GM18499 (cell line): Measurements from ENCODE around the gene DNAH7.
"Not testable (repeated sequence)": the region's sequence is repeated elsewhere in the genome, so short reads cannot be mapped to it uniquely, and the experiment has no call there.

ENCODE experiments used
- ATAC-seq: cut with Tn5 transposase; IDR thresholded peaks from one replicate; pipeline ENCODE4 v1.9.1; 2021; ENCODE audit warnings: moderate number of reproducible peaks; ENCODE audit not compliant: insufficient read depth, unreplicated experiment

Gene DNAH7

DNA sequence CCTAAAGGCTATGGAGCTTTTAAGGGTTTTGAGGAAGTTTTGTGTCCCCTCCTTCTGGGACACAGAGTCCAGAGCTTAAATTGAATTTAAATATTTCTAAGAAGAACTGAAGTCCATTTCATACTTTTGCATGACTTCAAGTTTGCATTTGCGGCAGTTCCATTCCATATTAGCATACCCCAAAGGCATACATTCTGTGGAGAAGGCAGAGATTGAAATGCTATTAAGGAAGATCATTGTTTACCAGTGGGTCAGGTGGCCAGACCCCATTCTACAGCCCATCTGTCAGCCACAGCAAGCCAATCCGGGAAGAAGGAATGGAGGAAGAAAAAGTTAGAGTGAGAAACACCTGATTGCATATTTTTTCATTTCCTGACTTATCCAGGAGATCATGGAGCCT, 75.0 kb downstream of the DNAH7 start:
- ATAC-seq, result no peak

DNA sequence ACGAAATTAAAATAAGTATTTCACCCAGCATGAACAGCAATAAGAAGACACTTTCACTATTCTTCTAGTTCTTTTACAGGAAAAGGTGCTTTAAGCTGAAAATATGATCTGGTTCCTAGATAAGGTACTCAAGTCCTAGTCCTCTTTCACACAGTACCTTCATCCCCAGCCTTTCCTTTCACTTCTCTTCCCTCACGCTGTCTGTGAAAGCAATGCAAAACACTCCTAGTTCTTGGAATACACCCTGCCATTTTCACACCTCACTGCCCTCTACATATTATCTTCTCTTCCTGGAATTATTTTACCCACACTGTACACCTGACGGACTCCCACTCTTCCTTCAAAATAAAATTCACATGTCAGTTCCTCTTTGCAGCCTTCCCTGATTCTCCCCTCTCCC, 82.9 kb downstream of the DNAH7 start:
- no peak for ATAC-seq

DNA sequence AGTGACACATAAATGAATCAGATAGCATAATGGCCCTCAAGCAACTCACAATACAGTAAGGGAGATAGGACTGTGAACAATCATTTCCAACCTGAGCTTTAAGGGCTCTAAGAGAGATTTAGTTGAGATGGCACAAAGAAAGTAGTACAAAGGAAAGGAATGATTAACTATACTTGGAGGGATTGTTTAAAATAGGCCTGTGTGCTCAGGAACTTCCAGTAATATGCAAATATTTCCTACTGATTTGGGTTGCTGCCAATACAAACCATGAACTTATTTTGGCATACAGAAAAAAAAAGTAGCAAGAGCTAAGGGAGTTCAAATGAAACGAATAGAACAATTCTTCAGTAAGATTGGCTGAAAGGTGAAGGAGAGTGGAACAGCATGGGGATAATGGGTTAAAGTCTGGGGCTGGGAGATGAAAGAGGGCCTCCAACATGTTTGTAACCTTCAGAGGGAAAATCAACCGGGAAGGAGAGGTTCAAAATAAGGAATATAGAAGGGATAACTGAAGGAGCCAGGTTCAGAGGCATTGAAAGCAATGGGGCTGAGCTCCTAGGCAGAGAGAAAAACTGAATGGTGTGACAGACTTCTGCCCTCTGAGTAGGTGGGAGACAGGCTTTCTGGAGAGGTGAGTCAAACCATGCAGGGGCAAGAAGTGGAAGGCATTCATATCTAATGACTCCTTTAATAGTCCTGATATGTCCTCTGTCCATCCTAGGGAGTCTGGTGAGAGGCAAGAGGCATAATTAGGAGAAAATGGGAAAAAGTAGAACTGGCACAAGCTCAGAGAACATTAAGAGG, 83.5 kb downstream of the DNAH7 start:
- ATAC-seq, result no peak

DNA sequence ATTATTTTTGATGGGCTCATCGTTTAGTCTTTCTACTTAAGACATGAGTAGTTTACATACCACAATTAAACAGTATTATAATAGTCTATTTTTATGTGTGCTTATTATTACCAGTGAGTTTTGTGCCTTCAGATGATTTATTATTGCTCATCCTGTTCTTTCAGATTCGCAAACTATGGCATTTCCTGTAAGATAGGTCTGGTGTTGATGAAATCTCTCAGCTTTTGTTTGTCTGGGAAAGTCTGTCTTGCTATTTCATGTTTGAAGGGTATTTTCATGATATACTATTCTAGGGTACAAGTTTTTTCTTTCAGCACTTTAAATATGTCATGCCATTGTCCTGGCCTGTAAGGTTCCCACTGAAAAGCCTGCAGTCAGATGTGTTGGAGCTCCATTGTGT, 101.3 kb downstream of the DNAH7 start:
- ATAC-seq, result no peak

DNA sequence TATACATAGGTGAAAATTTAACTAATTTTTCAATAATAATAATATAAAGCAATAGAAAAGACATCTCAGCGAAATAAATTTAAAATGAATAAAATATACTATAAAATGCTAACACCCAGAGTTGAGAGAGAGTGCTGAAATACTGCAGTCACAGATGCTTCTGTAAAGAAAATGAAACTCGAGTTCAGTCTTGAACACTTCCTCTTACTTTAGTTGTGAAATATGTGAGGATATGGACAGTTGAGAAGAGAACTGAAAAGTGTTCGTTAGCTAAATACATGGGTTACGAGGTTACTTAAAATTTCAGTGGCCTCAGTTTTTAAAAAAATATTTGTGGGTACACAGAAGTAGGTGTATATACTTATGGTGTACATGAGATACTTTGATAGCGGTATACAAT, 106.8 kb downstream of the DNAH7 start:
- peak; percentile 99 for ATAC-seq

DNA sequence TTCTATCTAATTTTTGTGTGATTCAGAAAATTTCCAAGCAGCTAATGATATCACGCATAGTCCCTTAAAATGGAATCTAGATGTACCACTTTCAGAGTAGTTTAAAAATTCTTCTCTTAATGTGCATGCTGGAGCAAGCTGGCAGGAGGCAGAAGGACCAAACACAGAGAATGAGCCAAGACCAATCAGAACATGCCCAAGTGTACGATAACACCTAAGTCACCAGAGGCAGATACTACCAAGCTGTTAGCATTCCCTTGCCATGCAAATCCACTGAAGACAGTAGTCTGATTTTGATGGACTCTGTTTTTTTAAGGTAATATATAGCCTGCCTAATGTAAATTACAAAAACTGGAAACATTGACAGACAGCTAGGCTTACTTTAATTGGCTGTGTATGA, 109.3 kb downstream of the DNAH7 start:
- no peak for ATAC-seq

DNA sequence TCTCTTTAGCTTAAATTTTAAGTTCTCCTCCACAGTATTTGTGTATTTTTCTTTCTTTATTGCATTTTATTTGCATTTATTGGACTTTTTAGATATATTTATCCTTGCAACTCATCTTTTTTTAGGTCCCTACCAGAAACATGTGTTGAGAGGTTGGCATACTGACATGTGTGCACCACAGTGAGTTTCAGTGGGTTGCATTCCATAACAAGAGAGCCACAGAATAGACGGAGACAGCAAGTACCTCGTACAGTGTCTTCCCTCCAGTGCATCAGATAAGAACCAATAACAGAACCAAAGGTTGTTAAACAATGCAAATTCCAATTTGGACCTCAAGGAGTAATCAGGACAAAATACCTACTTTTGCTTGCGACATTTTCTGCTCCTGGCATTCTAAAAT, 111.9 kb downstream of the DNAH7 start:
- ATAC-seq, result no peak

DNA sequence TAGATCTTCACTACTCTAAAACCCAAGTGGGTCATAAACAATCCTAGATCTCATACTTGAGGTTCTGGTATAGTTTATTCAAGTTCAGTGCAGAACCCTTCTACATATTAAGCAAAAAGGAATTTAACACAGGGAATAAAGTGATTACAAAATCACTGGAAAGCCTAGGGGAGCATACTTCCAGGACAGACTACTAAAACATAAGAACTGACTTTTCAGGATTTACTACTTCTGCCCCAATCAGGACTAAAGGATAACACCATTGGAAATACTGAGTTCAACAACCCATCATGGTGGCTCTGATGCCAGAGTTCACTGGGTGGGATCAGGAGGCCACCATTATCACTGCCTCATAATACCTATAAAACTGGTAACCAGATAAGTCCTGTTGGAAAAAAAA, 123.6 kb downstream of the DNAH7 start:
- no peak for ATAC-seq

DNA sequence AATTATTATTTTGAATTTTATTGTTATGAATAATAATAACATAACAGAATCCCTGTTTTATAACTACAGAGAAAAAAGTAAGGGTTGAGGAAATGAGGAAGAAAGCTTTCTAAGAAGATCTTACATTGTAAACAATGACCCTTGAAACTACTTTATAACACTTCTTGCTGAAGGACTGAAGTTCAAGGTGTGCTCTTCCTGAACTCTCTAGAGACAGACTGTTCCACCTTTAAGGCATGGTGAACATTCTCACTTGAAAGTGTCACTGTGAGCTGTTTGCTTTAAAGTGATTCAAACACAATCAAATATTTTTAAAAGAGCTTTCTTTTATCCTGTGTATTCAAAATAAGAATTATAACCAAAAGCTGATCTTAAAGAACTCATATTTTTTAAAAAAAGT, 131.5 kb downstream of the DNAH7 start:
- ATAC-seq, result no peak

DNA sequence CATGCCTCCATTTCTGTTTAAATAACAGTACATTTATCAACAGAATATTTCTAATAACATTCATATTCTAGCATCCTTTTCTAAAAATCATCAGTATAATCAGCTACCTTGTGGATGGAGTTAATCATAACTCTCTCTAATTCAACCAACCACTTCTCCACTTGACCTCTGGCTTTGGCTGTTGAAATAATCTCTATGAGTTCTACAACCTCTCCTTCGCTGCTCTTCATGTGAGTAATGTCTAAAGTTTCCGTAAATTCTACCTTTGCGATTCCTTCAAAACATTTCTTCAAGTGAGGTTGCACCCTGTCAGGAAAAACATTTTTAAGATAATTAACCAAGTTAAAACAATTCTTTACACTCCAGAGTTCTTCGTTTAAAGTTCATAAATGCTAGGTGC, 134.2 kb downstream of the DNAH7 start:
- ATAC-seq, result no peak

DNA sequence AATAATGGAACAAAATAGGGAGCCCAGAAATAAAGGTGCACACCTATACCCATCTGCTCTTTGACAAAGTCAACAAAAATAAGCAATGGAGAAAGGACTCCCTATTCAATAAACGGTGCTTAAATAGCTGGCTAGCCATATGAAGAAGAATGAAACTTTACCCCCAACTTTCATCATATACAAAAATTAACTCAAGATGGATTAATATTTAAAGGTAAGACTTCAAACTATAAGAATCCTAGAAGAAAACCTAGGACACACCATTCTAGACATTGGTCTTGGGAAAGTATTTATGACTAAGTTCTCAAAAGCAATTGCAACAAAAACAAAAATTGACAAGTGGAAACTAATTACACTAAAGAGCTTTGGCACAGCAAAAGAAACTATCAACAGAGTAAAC, 139.1 kb downstream of the DNAH7 start:
- ATAC-seq, result no peak

DNA sequence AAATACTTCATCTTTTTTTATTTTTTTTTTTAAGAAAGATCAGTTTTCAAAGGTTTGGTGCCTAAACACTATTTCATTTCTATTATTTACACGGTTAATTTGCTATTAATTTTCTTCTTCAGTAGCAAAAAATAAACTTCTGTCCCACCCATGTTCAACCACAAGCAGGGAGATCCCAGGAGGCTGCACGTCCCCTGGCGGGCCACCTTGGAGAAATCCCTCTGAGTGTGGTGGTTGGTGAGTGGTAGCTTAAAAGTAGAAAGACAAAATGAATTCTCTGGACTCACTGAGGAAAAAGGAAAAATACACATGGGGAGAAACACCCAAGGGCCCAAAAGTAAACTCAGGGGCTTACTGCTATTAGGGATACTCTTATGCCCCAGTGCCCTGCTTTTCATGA, 143.5 kb downstream of the DNAH7 start:
- no peak for ATAC-seq

DNA sequence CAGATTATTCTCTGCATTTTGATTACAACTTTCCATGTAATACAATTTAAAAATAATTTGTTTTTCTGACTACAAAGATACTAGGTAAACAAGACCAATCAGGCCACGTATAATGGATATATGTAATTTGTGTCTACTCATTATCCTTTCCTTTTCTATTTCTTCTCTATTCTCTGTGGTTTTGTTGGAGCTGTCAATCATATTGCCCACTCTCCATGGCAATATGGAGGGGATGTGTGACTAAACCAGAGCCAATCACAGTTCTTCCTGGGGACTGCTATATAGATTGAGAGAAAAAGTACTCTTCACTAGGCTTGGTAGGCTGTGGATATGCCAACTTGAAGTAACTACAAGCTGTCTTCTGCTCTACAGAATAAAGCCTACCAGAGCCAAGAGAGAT, 144.7 kb downstream of the DNAH7 start:
- no peak for ATAC-seq

DNA sequence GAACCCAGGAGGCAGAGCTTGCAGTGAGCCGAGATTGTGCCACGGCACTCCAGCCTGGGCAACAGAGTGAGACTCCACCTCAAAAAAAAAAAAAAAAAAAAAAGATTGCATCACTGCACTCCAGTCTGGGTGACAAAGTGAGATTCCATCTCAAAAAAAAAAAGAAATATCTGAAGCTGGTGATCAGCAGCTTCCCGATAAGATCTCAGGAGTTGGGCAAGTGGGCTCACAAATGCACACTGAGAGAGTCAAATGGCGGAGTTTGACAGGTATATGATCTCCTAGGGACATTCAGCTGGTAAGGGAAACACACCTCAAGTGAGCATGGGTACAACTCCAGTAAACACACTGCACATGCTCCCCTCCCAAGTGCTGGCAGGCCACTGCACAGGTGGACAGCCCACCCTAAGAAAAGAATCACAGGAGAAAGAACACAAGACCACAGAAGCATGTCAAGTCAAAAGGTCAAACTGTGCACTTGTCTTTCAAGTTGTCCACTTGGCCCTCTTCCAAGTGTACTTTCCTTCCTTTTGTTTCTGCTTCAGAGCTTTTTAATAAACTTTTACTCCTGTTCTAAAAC, 151.5 kb downstream of the DNAH7 start:
- not testable (repeated sequence) for ATAC-seq

DNA sequence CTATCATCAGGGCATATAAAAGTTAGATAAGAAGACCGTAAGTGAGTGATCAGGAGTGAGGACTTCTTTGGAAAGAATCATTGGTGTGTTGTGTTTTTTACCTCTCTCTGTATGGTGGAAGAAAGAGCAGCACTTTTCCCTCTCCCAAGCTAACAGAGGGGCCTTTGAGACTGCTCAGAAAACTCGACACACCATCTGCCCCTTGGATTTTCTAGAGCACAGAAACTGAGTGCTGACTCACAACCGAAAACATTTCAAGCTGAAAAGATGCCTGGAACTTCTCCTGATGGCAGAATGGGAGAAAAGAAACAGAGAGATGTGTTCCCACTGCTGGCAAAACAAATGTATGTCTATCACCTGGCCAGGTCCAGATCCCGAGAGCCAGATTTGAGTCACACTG, 156.6 kb downstream of the DNAH7 start:
- ATAC-seq, result no peak

DNA sequence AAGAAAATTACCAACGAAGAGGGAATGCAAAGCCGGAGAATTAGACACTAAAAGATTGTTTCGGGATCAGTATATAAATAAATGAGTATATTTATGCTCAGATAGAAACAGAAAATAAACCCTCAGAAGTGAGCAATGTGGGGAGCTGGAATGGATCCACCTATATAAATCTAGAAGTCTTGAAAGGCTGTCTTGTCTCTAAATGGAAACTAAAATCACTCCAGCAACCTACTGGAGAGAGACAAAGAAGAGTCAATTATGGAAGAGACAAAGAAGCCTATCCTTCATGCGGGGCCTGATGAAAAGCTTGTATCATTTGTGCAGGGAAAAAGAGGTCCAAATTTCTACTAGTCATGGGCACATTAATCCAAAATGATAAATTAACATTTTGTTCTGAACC, 158.1 kb downstream of the DNAH7 start:
- ATAC-seq, result no peak

DNA sequence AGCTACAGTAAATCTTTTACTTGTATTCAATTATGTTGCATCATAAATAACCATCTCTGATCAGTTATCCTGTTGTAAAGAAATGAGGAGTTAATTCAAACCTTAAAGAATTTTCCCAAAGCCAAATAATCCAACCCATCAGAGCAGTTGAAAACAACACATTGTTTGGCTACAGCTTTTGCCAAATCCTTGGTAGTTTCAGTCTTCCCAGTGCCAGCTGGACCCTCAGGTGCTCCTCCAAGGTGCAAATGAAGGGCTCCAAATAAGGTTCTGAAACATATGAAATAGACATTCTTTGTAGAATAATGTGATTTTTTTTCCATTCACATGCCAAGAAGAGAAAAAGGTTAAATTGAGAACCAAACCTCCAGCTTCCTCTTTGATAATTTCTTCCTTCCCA, 158.7 kb downstream of the DNAH7 start:
- ATAC-seq, result no peak

DNA sequence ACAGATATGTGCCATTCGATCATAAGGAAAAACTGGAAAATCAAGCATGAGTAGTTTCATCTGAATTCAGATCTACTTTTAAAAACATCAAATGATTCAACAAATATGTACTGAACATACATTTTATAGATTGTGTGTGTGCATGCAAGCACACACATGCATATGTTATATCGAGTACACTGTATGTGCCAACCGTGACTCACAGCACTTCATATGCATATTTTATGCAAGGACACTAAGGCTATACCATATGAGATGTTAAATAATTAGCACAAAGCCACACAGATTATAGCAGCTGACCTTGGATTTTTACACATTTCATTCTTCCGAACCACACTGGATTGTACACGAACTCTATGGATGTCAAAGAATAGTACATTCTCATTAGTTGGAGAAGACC, 161.2 kb downstream of the DNAH7 start:
- no peak for ATAC-seq

DNA sequence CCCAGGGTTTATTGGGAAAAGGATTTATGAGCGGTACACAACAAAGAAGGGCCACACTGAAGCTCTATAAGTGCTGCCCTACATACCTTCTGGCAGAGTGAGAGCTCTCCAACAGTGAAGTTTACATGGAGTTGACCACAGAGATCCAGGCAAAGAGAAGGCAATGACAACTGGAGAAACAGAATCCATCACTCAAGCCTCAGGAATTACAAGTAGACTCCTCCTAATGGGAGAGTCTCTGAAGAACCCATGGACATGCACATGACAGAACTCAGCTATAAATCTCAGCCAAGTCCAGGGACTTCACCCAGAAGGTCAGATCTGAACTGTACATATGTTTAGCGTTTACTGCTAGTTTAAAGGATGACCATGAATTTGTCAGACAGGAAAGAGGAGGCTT, 164.7 kb downstream of the DNAH7 start:
- no peak for ATAC-seq

DNA sequence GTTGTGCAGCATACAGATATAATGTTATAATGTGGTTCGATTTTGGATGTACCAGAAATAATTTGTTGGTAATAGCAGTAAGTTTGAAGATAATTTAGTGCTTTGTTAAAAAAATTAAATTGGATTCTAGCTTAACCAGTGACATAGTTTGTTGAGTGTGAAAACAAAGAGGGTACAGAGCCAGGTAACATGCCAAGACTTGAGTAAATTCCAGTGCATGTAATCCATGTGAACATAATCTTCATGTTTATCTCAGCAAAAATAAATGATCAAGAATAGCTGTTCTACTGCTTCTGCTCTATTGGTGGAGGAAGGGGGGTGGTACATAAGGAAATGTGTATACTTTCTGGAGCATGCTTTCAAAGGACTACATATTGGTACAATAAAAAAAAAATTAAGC, 165.8 kb downstream of the DNAH7 start:
- no peak for ATAC-seq

DNA sequence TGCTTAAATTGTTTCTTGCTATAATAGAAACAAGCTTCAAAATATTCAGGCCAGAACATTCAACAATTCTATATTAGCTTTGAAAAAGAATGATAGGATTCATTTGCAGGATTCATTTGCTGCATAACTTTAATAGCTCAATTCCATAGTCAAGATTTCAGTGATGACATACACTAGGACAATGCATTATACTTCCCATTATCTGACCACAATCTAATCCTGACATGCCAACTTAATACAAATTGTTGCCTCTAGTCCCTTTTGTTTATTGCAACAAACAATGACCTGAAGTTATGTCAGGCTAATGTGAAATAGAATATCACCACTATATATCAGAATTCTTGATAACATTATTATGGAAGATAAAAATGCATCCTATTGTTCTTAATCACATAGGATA, 169.4 kb downstream of the DNAH7 start:
- ATAC-seq, result no peak

DNA sequence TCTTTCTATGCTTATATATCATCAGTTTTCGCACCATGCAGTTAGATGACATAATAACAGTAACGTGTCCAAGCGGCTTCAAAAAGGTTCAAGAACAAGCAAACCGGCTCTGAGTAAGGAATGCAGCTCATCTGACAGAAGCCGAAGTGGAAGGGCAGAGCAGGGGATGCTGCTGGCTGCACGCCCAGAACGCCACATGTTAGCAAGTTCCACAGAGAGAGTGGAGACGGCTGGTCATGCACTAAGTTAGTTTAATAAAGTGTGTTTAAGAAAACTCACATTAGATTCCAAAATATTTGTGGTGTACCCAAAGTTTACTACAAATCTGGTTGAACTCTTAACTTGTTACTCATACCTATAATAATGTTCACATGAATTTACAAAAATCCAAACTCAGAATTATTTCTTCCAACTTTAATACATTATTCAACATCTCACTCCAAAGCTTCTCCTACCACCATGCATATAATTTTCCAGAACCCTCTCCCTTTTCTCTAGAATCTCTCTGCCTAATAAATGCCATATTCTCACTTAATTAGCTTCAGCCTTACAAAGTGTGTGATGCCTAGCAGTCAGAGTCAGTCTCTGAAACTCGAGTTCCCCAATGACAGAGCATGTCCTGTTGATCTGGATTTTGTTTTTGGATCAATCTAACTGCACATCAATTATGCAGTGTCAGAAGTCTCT, 170.0 kb downstream of the DNAH7 start:
- ATAC-seq, result no peak
